22Rv1 (cell line): ENCODE results near the gene RPA1.

Source experiments
- H3K27ac ChIP-seq: fragments of 450-650 bp; 2 replicates; pipeline ENCODE4 v1.5.1; 2017
- ZFX ChIP-seq: fragments of 450-650 bp; IDR thresholded peaks from 2 replicates; pipeline ENCODE4 v1.6.1; 2017; ENCODE audit warnings: antibody characterized with exemption, borderline replicate concordance
- TF ChIP-seq, protein P1 (sequence below): fragments of 450-650 bp; IDR thresholded peaks from 2 replicates; pipeline ENCODE4 v1.5.1; 2017; ENCODE audit warnings: mild to moderate bottlenecking

The RPA1 gene

DNA sequence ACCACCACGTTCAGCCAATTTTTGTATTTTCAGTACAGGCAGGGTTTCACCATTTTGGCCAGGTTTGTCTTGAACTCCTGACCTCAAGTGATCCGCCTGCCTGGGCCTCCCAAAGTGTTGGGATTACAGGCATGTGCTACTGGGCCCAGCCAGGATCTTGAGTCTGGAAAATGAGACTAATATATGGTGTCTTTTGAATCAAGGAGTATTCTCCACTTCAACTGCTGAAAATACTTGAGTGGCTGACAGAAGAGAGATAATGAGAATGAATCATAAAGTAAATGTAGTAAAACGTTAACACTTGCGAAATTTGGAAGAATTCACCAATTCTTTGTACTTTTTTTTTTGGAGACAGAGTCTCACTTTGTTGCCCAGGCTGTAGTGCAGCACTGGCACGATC, 16.7 kb upstream of the RPA1 start:
- H3K27ac ChIP-seq: no peak overlapping the region
- no peak for TF ChIP-seq ZFX
- TF ChIP-seq, protein P1, sequence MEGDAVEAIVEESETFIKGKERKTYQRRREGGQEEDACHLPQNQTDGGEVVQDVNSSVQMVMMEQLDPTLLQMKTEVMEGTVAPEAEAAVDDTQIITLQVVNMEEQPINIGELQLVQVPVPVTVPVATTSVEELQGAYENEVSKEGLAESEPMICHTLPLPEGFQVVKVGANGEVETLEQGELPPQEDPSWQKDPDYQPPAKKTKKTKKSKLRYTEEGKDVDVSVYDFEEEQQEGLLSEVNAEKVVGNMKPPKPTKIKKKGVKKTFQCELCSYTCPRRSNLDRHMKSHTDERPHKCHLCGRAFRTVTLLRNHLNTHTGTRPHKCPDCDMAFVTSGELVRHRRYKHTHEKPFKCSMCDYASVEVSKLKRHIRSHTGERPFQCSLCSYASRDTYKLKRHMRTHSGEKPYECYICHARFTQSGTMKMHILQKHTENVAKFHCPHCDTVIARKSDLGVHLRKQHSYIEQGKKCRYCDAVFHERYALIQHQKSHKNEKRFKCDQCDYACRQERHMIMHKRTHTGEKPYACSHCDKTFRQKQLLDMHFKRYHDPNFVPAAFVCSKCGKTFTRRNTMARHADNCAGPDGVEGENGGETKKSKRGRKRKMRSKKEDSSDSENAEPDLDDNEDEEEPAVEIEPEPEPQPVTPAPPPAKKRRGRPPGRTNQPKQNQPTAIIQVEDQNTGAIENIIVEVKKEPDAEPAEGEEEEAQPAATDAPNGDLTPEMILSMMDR: no peak

DNA sequence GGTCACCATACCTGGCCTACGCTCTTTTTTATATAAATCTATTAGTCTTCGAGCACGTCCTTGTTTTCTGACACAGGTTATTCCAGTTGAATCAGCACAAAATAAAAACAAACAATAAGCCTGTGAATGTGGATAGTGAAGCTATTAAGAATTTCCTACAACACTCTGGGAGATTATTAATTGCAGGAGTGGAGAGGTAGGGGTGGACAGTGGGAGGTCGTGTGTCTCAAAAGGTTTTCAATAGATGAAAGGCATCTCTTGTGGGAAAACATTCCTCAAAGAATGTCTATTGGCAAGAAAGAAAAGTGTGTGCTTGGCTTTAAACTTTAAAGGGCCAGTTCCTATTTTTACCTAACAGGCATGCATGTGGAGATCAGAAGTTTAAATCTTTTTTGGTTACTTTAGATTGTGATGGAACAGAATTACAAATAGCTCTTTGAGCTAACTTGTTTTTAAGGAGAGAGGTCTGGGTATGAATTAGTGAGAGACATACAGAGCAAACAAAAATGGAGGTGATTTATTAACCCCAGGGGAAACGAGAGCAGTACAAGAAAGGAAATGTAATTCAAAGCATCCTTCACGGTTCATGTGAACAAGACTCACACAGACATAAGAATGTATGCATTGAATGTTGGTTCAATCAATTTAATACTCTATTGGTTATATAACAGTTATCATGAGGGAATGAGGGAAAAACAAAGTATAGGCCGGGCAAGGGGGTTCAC, 9.1 kb upstream of the RPA1 start:
- no peak overlapping the region for H3K27ac ChIP-seq
- TF ChIP-seq, protein P1: no peak
- TF ChIP-seq ZFX: no peak

DNA sequence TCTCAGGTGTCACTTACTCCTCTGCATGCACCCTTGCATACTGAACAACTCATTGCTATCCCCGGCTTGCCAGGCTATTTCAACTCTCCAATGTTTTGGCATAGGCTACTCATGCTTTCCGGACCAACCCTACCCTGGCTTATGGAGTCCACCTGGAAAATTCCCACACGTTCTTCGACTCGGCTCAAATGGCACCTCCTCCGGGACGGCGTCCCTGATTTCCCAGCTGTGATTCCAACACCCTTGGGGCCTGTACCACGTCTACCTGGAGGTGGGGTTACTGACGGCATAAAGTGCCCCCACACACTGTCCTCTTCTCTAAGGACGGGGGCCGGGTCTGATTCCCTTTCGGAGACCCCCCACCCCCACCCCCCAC, 601 bp upstream of the RPA1 start:
- no peak for TF ChIP-seq ZFX
- TF ChIP-seq, protein P1: no peak
- peak overlapping the region; percentile 72 for H3K27ac ChIP-seq

DNA sequence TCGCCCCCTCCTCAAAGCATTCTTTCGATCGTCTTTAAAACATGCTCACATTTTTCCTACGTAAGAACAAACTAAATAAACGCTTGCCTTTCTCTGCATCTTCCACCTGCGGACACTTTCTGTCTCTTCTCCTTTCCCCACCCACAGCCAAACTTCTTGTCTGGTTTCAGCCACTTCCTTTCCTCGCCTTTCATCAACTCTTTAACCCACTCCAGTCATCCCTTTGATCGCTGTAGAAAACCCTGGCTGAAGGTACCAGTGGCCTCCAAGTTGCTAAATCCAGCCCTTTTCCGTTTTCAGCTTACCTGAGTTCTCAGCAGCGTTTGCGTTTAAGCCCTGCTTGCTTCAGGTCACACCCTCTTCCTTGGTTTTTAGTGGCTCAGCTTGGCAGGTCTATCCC, 483 bp downstream of the RPA1 start:
- TF ChIP-seq, protein P1: no peak
- no peak for TF ChIP-seq ZFX
- H3K27ac ChIP-seq: peak overlapping the region; percentile 72

DNA sequence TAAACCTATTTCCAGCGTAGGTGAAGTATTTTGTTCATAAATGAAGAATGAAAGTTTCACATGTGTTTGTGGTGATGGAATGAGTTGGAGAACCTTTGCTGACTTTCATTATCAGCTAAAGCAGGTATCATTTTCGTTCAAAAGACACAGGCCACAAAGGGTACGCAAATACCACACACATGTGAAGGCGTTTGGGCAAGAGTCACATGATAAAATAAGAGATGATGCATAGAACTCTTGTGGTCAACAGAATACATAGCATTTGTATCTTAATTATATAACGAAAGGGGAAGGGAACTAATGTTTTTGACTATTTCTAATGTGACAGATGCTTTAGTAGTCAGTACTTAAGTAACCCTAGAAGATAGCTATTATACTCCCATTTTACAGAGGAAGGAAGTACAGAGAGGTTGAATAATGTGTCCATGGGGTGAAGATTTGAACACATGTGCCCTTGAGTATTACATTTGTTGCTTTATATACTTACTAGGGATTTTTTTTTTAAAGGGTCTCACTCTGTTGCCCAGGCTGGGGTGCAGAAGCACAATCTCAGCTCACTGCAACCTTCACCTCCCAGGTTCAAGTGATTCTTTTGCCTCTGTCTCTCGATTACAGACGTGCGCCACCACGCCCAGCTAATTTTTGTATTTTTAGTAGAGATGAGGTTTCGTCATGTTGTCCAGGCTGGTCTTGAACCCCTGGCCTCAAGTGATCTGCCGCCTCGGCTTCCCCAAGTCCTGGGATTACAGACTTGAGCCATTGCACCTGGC, 4.8 kb downstream of the RPA1 start:
- no peak overlapping the region for H3K27ac ChIP-seq

DNA sequence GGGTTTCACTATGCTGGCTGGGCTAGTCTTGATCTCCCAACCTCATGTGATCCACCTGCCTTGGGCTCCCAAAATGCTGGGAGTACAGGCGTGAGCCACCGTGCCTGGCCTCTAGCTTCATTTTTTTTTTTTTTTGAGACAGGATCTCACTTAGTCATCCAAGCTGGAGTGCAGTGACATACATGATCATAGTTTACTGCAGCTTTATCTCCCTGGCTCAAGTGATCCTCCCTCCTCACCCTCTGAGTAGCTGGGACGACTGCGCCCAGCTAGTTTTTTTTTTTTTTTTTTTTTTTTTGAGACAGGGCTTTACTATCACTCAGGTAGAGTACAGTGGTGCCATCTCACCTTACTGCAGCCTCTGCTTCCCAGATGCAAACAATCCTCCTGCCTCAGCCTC, 9.7 kb downstream of the RPA1 start:
- no peak overlapping the region for H3K27ac ChIP-seq
- TF ChIP-seq, protein P1: no peak
- TF ChIP-seq ZFX: no peak

More for the DNA sequence above, 4.8 kb downstream of the RPA1 start:
- TF ChIP-seq, protein P1: no peak
- no peak for TF ChIP-seq ZFX

DNA sequence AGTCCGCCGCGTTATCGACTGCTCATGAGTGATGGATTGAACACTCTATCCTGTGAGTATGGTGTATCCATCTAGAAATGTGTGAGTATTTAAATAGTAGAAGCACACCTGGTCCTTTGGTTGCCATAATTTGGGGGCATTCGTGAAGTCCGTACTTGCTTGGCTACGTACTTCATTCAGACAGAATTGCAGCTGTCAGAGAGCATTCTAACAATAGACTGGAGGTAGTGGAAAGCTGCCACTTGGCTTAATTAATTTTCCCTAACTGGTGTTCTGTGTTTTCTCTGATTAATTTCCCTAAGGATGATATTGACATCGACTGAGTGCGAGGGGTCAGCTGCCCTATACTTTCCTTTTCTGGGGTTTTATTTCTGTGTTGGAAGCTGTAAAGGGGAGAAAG, 14.1 kb downstream of the RPA1 start:
- H3K27ac ChIP-seq: no peak overlapping the region
- TF ChIP-seq, protein P1: no peak
- TF ChIP-seq ZFX: no peak
